Tibial nerve (tissue), 3 donors: Measurements from ENCODE around the gene STYXL1.

Experiments
- POLR2A ChIP-seq, 2 donors: fragments of 450-650 bp; IDR thresholded peaks; one replicate each; pipeline ENCODE4 v1.6.1; 2017; ENCODE audit warnings: antibody characterized with exemption in 2 of 2, mild to moderate bottlenecking in 2 of 2, moderate library complexity in 2 of 2
- TF ChIP-seq, protein P1 (sequence below), 5 experiments: fragments of 200-600 bp in 3 of 5; fragments of 450-650 bp in 2 of 5; sonication (generic) in 3 of 5; IDR thresholded peaks; one replicate each; pipeline ENCODE4 v1.5.1; 2016 to 2019; ENCODE audit warnings: antibody characterized with exemption in 5 of 5, mild to moderate bottlenecking in 3 of 5, moderate library complexity in 2 of 5

DNA sequence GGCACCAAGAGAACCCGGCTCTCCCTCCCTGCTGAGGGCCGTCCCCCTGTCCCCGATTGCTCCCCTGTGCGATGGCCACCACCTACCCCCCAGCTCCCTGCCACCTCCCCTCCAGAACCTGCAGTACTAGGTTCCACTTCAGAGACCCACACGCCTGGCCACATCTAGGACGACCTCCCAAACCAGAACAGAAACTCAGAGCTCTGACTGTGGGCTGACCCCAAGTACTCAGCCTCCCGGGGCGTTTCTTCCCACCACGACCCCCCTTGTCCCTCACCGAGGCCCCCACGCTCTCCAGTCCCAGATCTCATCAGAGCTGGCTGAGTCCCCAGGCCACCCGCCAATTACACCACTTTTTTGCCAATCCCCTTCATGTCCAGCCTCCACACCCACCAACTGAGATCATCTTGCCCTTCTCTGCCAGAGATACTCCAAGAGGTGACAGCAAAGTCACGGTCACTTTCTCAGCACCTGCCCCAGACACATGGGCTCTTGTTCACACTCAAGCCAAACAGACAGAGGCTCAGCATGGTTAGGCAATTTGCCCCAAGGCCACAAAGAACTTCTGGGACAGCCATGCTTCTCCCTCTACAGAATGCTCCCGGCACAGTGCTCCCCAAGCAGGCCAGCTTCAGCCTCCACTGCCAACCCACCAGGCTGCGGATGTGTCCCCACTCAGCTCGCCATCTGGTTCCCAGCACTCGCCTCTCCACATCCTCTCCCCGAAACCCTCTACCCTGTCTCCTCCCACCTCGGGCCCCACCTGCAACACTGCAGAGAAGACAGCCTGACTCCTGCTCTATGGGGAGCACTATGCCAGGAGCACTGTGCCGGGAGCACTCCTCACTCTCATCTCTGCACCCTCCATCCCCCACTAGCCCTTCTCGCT, 58.1 kb downstream of the STYXL1 start:
- TF ChIP-seq, protein P1, sequence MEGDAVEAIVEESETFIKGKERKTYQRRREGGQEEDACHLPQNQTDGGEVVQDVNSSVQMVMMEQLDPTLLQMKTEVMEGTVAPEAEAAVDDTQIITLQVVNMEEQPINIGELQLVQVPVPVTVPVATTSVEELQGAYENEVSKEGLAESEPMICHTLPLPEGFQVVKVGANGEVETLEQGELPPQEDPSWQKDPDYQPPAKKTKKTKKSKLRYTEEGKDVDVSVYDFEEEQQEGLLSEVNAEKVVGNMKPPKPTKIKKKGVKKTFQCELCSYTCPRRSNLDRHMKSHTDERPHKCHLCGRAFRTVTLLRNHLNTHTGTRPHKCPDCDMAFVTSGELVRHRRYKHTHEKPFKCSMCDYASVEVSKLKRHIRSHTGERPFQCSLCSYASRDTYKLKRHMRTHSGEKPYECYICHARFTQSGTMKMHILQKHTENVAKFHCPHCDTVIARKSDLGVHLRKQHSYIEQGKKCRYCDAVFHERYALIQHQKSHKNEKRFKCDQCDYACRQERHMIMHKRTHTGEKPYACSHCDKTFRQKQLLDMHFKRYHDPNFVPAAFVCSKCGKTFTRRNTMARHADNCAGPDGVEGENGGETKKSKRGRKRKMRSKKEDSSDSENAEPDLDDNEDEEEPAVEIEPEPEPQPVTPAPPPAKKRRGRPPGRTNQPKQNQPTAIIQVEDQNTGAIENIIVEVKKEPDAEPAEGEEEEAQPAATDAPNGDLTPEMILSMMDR (IDR thresholded peaks at IDR 0.05), result no peak
- no peak for TF ChIP-seq POLR2A (IDR thresholded peaks at IDR 0.05)
